Natural killer cell (primary cell): Measurements from ENCODE around the gene PUM1. TPM values are rescaled to one million over a fixed set of nuclear protein-coding genes. Genes with fewer than 3 reads are reported as not detected.

Experiments used
- ATAC-seq, 3 donors: fragments of 150-1000 bp in 2 of 3; fragments of 200-7000 bp in 1 of 3; cut with Tn5 transposase; 1 replicate in 1 of 3; 2 replicates in 2 of 3; pipeline ENCODE4 v1.10.0; 2021; ENCODE audit warnings: mild to moderate bottlenecking in 2 of 3, moderate library complexity in 2 of 3
- DNase-seq, 2 donors: peaks; one replicate each; pipeline versions ENCODE4 v3.0.0 to v3.0.0-alpha.2; 2013 to 2021; ENCODE audit warnings: mixed read lengths in 1 of 2
- H3K27ac ChIP-seq: one replicate; pipeline ENCODE4 v1.5.1; 2013; ENCODE audit warnings: mild to moderate bottlenecking, low read length
- H3K27me3 ChIP-seq: one replicate; pipeline ENCODE4 v1.6.1; 2013; ENCODE audit warnings: low read length; ENCODE audit not compliant: control insufficient read depth, insufficient read depth
- H3K36me3 ChIP-seq: one replicate; pipeline ENCODE4 v1.6.1; 2013; ENCODE audit warnings: low read length; ENCODE audit not compliant: control insufficient read depth, insufficient read depth
- H3K4me1 ChIP-seq: one replicate; pipeline ENCODE4 v1.6.1; 2013; ENCODE audit warnings: low read length; ENCODE audit not compliant: control insufficient read depth, insufficient read depth
- H3K4me3 ChIP-seq: one replicate; pipeline ENCODE4 v1.5.1; 2013; ENCODE audit warnings: low read length
- H3K9me3 ChIP-seq: one replicate; pipeline ENCODE4 v1.6.1; 2013; ENCODE audit warnings: low read length; ENCODE audit not compliant: control insufficient read depth, insufficient read depth
- H3K27ac Mint-ChIP-seq, 2 donors: one replicate each; pipeline ENCODE4 v1.8.0; 2022; ENCODE audit warnings: mild to moderate bottlenecking in 2 of 2, mixed read lengths in 2 of 2, moderate library complexity in 1 of 2
- H3K27me3 Mint-ChIP-seq, 2 donors: one replicate each; pipeline ENCODE4 v1.8.0; 2022; ENCODE audit warnings: low read depth in 2 of 2, mixed read lengths in 2 of 2
- H3K36me3 Mint-ChIP-seq: one replicate; pipeline ENCODE4 v1.8.0; 2022; ENCODE audit warnings: mixed read lengths
- H3K4me1 Mint-ChIP-seq, 2 donors: one replicate each; pipeline ENCODE4 v1.8.0; 2022; ENCODE audit warnings: mixed read lengths in 2 of 2
- H3K4me3 Mint-ChIP-seq: one replicate; pipeline ENCODE4 v1.8.0; 2022; ENCODE audit warnings: mild to moderate bottlenecking, moderate library complexity, mixed read lengths
- H3K9me3 Mint-ChIP-seq, 2 donors: one replicate each; pipeline ENCODE4 v1.8.0; 2022; ENCODE audit warnings: mixed read lengths in 2 of 2
- CTCF ChIP-seq: fragments of 200-600 bp; IDR thresholded peaks from one replicate; pipeline ENCODE4 v1.8.0; 2022; ENCODE audit warnings: antibody characterized with exemption
- whole genome bisulfite sequencing: methylation state at CpG from one replicate; pipeline ENCODE4 v1.1.7; 2013; ENCODE audit warnings: missing lambda C conversion rate; ENCODE audit not compliant: insufficient coverage; 5-methylcytosine and 5-hydroxymethylcytosine counted together
- intact Hi-C: fragments of 100-400 bp; cut with micrococcal nuclease; formaldehyde crosslinking; loops from one replicate; pipeline ENCODE4 v1.14.2; 2022
- total RNA-seq, 4 donors: library from RNA; stranded (reverse); fragments of 120-200 nt in 1 of 4; gene quantifications; one replicate each; pipeline versions ENCODE4 v1.2.3 to v1.2.4, GENCODE V29; 2013 to 2022

PUM1 gene
- total RNA-seq, 3 donors from 2014 or later (not counting 1 experiment from before 2014, with no cell fraction given): 193 to 209 (median 202) TPM

DNA sequence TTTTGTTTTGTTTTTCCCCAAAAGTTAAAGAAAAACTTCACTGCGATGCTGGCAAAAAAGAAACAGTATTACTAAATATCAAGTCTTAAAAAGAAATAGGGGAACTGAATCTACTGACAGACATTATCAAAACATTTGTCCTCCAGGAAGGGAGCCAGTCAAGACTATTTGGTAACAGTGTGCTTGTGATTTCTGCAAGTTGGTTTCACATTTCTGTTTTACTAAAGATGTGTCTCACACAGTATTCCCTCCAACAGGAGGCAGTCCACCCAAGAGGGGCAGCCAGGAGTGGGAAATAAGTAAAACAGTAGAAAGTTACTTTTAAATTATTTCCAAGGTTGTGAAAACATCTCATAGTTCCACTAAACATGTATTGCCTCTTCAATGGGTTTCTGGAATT, 82.6 kb downstream of the PUM1 start:
- TF ChIP-seq CTCF: no peak
- ATAC-seq (no peak), DNase-seq (no peak)
- Mint-ChIP-seq H3K36me3 (peaks cover 14% of the 10 kb centered on the region), H3K4me1 (peaks cover 39 to 44% of the 10 kb centered on the region in 2 donors), H3K27ac (peak overlapping the region; percentile 19 to 20), H3K9me3 (no peaks in the 10 kb centered on the region), H3K27me3 (no peaks in the 10 kb centered on the region), H3K4me3 (no peak overlapping the region)
- intact Hi-C loops: no loop called here
- Histone ChIP-seq H3K27ac (no peak overlapping the region), H3K4me3 (no peak overlapping the region), H3K27me3 (no peaks in the 10 kb centered on the region), H3K9me3 (no peaks in the 10 kb centered on the region), H3K4me1 (peaks cover 6% of the 10 kb centered on the region), H3K36me3 (peaks cover 30% of the 10 kb centered on the region)
- no CpG with 5 or more reads among the region's 1 CpG for WGBS

- no peaks in the 10 kb centered on the region for H3K27me3 ChIP-seq
- peak overlapping the region; percentile 6 for H3K27ac ChIP-seq
- no peaks in the 10 kb centered on the region for H3K9me3 ChIP-seq
- Mint-ChIP-seq H3K27ac (peak overlapping the region; percentile 19 to 20), H3K4me3 (no peak overlapping the region), H3K9me3 (no peaks in the 10 kb centered on the region), H3K27me3 (no peaks in the 10 kb centered on the region), H3K4me1 (peaks cover 39 to 47% of the 10 kb centered on the region in 2 donors), H3K36me3 (peaks cover 14% of the 10 kb centered on the region)
- intact Hi-C loops: no loop called here
- peaks cover 7% of the 10 kb centered on the region for H3K4me1 ChIP-seq
- peaks cover 34% of the 10 kb centered on the region for H3K36me3 ChIP-seq
- no peak overlapping the region for H3K4me3 ChIP-seq
- ATAC-seq (no peak), DNase-seq (no peak)
- TF ChIP-seq CTCF: no peak
Measured at GRCh38 chr1:30982431-30982830, 83.1 kb downstream of the PUM1 start.

- no peak overlapping the region for H3K27ac ChIP-seq
- no peak for ATAC-seq
- no peaks in the 10 kb centered on the region for H3K9me3 ChIP-seq
- no peak overlapping the region for H3K4me3 ChIP-seq
- H3K9me3 Mint-ChIP-seq: no peaks in the 10 kb centered on the region
- peak overlapping the region in 1 of 2 donors; percentile 20 for H3K27ac Mint-ChIP-seq
- no peaks in the 10 kb centered on the region for H3K27me3 ChIP-seq
- DNase-seq: no peak
- H3K4me1 ChIP-seq: peaks cover 11% of the 10 kb centered on the region
- H3K27me3 Mint-ChIP-seq: no peaks in the 10 kb centered on the region
- intact Hi-C loops: no loop called here
- peaks cover 39% of the 10 kb centered on the region for H3K36me3 ChIP-seq
- H3K4me3 Mint-ChIP-seq: no peak overlapping the region
- 95% methylated on average over 6 of the region's 6 CpGs for WGBS
- H3K36me3 Mint-ChIP-seq: peaks cover 14% of the 10 kb centered on the region
- peaks cover 44 to 53% of the 10 kb centered on the region in 2 donors for H3K4me1 Mint-ChIP-seq
- no peak for TF ChIP-seq CTCF
Measured at GRCh38 chr1:30981172-30981571, 84.3 kb downstream of the PUM1 start.

DNA sequence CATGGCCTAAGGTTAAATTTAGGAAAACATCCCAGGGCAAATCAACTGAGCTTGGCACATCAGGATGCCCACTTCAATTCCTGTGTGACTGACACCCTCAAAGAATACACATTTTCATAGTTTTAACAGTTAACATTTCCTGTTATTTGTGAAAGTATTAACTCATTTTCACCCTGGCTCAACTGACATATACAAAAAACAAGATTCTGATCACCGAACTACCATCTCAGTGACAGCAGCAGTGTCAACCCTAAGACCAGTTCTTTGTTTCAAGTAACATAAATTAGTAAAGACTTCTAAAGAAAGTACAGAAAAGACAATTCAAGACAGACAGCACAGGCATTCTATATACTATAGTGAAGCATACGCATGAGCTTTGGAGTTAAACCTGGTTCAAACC, 88.0 kb downstream of the PUM1 start:
- Mint-ChIP-seq H3K9me3 (no peaks in the 10 kb centered on the region), H3K4me1 (peaks cover 44 to 47% of the 10 kb centered on the region in 2 donors), H3K36me3 (peaks cover 14% of the 10 kb centered on the region), H3K27ac (peak overlapping the region; percentile 74 to 90), H3K4me3 (peak overlapping the region; percentile 2), H3K27me3 (no peaks in the 10 kb centered on the region)
- peaks cover 41% of the 10 kb centered on the region for H3K36me3 ChIP-seq
- H3K27ac ChIP-seq: no peak overlapping the region
- no peak overlapping the region for H3K4me3 ChIP-seq
- DNase-seq (no peak), ATAC-seq (peak in 2 of 3 donors; percentile 22 to 27)
- TF ChIP-seq CTCF: no peak
- peaks cover 5% of the 10 kb centered on the region for H3K4me1 ChIP-seq
- H3K27me3 ChIP-seq: no peaks in the 10 kb centered on the region
- intact Hi-C loops: loop anchor here (10.0 kb wide), 1 partner anchor 87 kb away; the partner anchor contains the start of gene PUM1
- 68% methylated on average over 2 of the region's 2 CpGs for WGBS
- no peaks in the 10 kb centered on the region for H3K9me3 ChIP-seq
